NCI-H1048 (cell line): ENCODE results near the gene GCLC.

ENCODE experiments used
- DNase-seq: peaks from one replicate; lab custom pipeline; 2025; lab: John Stamatoyannopoulos, UW

GCLC gene

DNA sequence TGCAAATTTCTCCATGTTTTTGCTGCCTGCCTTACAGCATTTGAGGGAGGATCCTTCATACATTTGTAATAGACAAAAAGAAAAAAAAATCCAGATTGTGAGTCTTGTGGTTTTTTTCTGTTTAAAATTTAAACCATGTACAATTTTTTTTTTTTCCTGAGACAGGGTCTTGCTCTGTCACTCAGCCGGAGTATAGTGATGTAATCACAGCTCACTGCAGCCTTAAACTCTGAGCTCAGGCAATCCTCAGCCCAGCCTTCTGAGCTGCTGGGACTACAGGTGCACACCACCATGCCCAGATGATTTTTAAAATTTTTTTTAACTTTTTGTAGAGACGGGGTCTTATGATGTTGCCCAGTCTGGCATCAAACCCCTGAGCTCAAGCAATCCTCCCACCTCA, 97.0 kb downstream of the GCLC start:
- DNase-seq, result no peak
